NOMO-1 (cell line): ENCODE data around the gene TRAIP.
"Not testable (repeated sequence)": the region's sequence is repeated elsewhere in the genome, so short reads cannot be mapped to it uniquely, and the experiment has no call there.

Experiments
- DNase-seq, 2 experiments: peaks; one replicate each; lab custom pipeline; 2025; ENCODE audit not compliant: unreplicated experiment in 2 of 2; lab: John Stamatoyannopoulos, UW

TRAIP gene

GRCh38 chr3:49856181-49857005, at the start of gene TRAIP:
TRAIP (minus strand) TSS chr3:49856564; CDS start chr3:49856453, 111 bp downstream.
- DNase-seq = peak; percentile 88 to 93

- not testable (repeated sequence) for DNase-seq
Observed at GRCh38 chr3:49904448-49904847, 48.1 kb upstream of the TRAIP start.

GRCh38 chr3:49903451-49904424, 47.4 kb upstream of the TRAIP start, which contains the start of gene MST1R:
MST1R (minus strand) TSS chr3:49903873; CDS start chr3:49903609, 264 bp downstream.
- DNase-seq = peak; percentile 63 to 92

- no peak for DNase-seq
Observed at GRCh38 chr3:49902511-49903345, 46.4 kb upstream of the TRAIP start.

GRCh38 chr3:49901366-49902339, 45.3 kb upstream of the TRAIP start:
- DNase-seq = no peak

- no peak for DNase-seq
Observed at GRCh38 chr3:49900491-49901153, 44.3 kb upstream of the TRAIP start.

GRCh38 chr3:49899815-49900214, 43.5 kb upstream of the TRAIP start:
- DNase-seq = peak; percentile 35 to 57

- no peak for DNase-seq
Observed at GRCh38 chr3:49898991-49899390, 42.6 kb upstream of the TRAIP start.

GRCh38 chr3:49896345-49896744, 40.0 kb upstream of the TRAIP start:
- DNase-seq = no peak

GRCh38 chr3:49895791-49896190, 39.4 kb upstream of the TRAIP start:
- no peak for DNase-seq

GRCh38 chr3:49889296-49889695, 32.9 kb upstream of the TRAIP start:
- DNase-seq = no peak

GRCh38 chr3:49886922-49887265, 30.5 kb upstream of the TRAIP start:
- no peak for DNase-seq

GRCh38 chr3:49883998-49884397, 27.6 kb upstream of the TRAIP start:
- DNase-seq = no peak

GRCh38 chr3:49882166-49882565, 25.8 kb upstream of the TRAIP start:
- peak; percentile 76 to 78 for DNase-seq

- DNase-seq = no peak
Observed at GRCh38 chr3:49880581-49881315, 24.4 kb upstream of the TRAIP start.

- DNase-seq = no peak
Observed at GRCh38 chr3:49879721-49880120, 23.4 kb upstream of the TRAIP start.

- DNase-seq = no peak
Observed at GRCh38 chr3:49878686-49879085, 22.3 kb upstream of the TRAIP start.

- DNase-seq = no peak
Observed at GRCh38 chr3:49877716-49878115, 21.4 kb upstream of the TRAIP start.
